Esophagus squamous epithelium (tissue), 5 donors: ENCODE results near the gene CDH15. TPM values are rescaled to one million over a fixed set of nuclear protein-coding genes. Genes with fewer than 3 reads are reported as not detected.

Experiments
- DNase-seq: peaks from one replicate; lab custom pipeline; 2025; lab: John Stamatoyannopoulos, UW
- H3K27ac ChIP-seq, 4 donors: fragments of 200-600 bp; sonication (generic); one replicate each; pipeline ENCODE4 v1.5.1; 2016 to 2019; ENCODE audit warnings: mild to moderate bottlenecking in 1 of 4
- H3K27me3 ChIP-seq, 4 donors: fragments of 200-600 bp; sonication (generic); 1 replicate in 3 of 4; 2 replicates in 1 of 4; pipeline versions ENCODE4 v1.5.1 to v1.6.0; 2017 to 2021; ENCODE audit warnings: antibody characterized with exemption in 1 of 4
- H3K36me3 ChIP-seq, 3 donors: fragments of 200-600 bp; sonication (generic); one replicate each; pipeline ENCODE4 v1.5.1; 2016 to 2019
- H3K4me1 ChIP-seq, 3 donors: fragments of 200-600 bp; sonication (generic); one replicate each; pipeline ENCODE4 v1.5.1; 2017 to 2019
- H3K4me3 ChIP-seq, 4 donors: fragments of 200-600 bp; sonication (generic); 1 replicate in 3 of 4; 2 replicates in 1 of 4; pipeline ENCODE4 v1.5.1; 2016 to 2019; ENCODE audit warnings: mild to moderate bottlenecking in 2 of 4, moderate library complexity in 1 of 4
- H3K9me3 ChIP-seq, 3 donors: fragments of 200-600 bp; sonication (generic); one replicate each; pipeline ENCODE4 v1.5.1; 2016 to 2019
- CTCF ChIP-seq, 6 experiments: fragments of 450-650 bp in 4 of 6; fragments of 200-600 bp in 2 of 6; sonication (generic) in 2 of 6; IDR thresholded peaks; one replicate each; pipeline ENCODE4 v1.5.1; 2016 to 2019; ENCODE audit warnings: antibody characterized with exemption in 6 of 6, mild to moderate bottlenecking in 4 of 6, moderate library complexity in 4 of 6
- POLR2A ChIP-seq, 4 donors: fragments of 450-650 bp; IDR thresholded peaks; one replicate each; pipeline ENCODE4 v1.6.1; 2017; ENCODE audit warnings: antibody characterized with exemption in 4 of 4, mild to moderate bottlenecking in 4 of 4, moderate library complexity in 3 of 4
- WGBS, 2 donors: methylation state at CpG; one replicate each; pipeline ENCODE4 v1.1.5; 2018; 5-methylcytosine and 5-hydroxymethylcytosine counted together
- intact Hi-C: fragments of 100-400 bp; cut with DNase I; formaldehyde crosslinking; loops from one replicate; pipeline ENCODE4 v1.15.0; 2022
- total RNA-seq, 4 donors: library from RNA; depleted of rRNA; stranded (reverse); fragments of >200 nt; gene quantifications; one replicate each; pipeline ENCODE4 v1.1.0, GENCODE V29; 2016
- donor health status: DM: yes; HTN: yes; CAD: no.

The CDH15 gene
- total RNA-seq, 4 donors from 2014 or later, result not detected

- WGBS, 2 donors, result 40 to 44% methylated on average over 1 to 4 of the region's 13 CpGs
- Histone ChIP-seq H3K27ac (no peak overlapping the region), H3K9me3 (no peaks in the 10 kb centered on the region), H3K36me3 (no peaks in the 10 kb centered on the region), H3K27me3 (peaks cover 0 to 99% (median 15%) of the 10 kb centered on the region in 4 donors), H3K4me3 (no peak overlapping the region), H3K4me1 (peaks cover 12 to 25% (median 18%) of the 10 kb centered on the region in 3 donors)
- no peak for DNase-seq
- TF ChIP-seq POLR2A (IDR thresholded peaks at IDR 0.05) (no peak), CTCF (IDR thresholded peaks at IDR 0.05) (no peak)
- intact Hi-C loops, result loop anchor here (5.0 kb wide), 1 partner anchor 435 kb away; no protein-coding TSS in a partner anchor
Measured at GRCh38 chr16:89172528-89173173, 1.1 kb downstream of the CDH15 start.

- intact Hi-C loops, result loop anchor here (5.0 kb wide), 1 partner anchor 436 kb away; no protein-coding TSS in a partner anchor
- 46 to 89% methylated on average over 3 of the region's 11 CpGs for WGBS, 2 donors
- Histone ChIP-seq H3K9me3 (no peaks in the 10 kb centered on the region), H3K4me3 (no peak overlapping the region), H3K27ac (no peak overlapping the region), H3K36me3 (no peaks in the 10 kb centered on the region), H3K4me1 (peaks cover 12 to 28% (median 18%) of the 10 kb centered on the region in 3 donors), H3K27me3 (peaks cover 0 to 99% (median 13%) of the 10 kb centered on the region in 4 donors)
- TF ChIP-seq CTCF (IDR thresholded peaks at IDR 0.05) (no peak), POLR2A (IDR thresholded peaks at IDR 0.05) (no peak)
- DNase-seq, result no peak
Measured at GRCh38 chr16:89173174-89173921, 1.8 kb downstream of the CDH15 start.

- peaks cover 12 to 32% (median 18%) of the 10 kb centered on the region in 3 donors for H3K4me1 ChIP-seq
- no peak overlapping the region for H3K4me3 ChIP-seq
- H3K36me3 ChIP-seq, result no peaks in the 10 kb centered on the region
- intact Hi-C loops, result loop anchor here (5.0 kb wide), 1 partner anchor 437 kb away; no protein-coding TSS in a partner anchor
- H3K27ac ChIP-seq, result no peak overlapping the region
- TF ChIP-seq CTCF (IDR thresholded peaks at IDR 0.05), result no peak
- no peaks in the 10 kb centered on the region for H3K9me3 ChIP-seq
- H3K27me3 ChIP-seq, result peaks cover 0 to 99% (median 9%) of the 10 kb centered on the region in 4 donors
- WGBS, 2 donors, result 74 to 85% methylated on average over 12 to 15 of the region's 23 CpGs
- no peak for DNase-seq
Measured at GRCh38 chr16:89174055-89174827, 2.7 kb downstream of the CDH15 start.

- Histone ChIP-seq H3K27me3 (peaks cover 0 to 99% (median 4%) of the 10 kb centered on the region in 4 donors), H3K4me3 (no peak overlapping the region), H3K36me3 (no peaks in the 10 kb centered on the region), H3K27ac (no peak overlapping the region), H3K9me3 (no peaks in the 10 kb centered on the region), H3K4me1 (peaks cover 12 to 31% (median 18%) of the 10 kb centered on the region in 3 donors)
- TF ChIP-seq POLR2A (IDR thresholded peaks at IDR 0.05), result no peak
- TF ChIP-seq CTCF (IDR thresholded peaks at IDR 0.05), result no peak
- intact Hi-C loops, result loop anchor here (5.0 kb wide), 1 partner anchor 438 kb away; no protein-coding TSS in a partner anchor
- 80% methylated on average over 3 of the region's 14 CpGs; no CpG with 5 or more reads in 1 of the 2 donors for WGBS, 2 donors
- DNase-seq, result no peak
Measured at GRCh38 chr16:89174877-89175276, 3.3 kb downstream of the CDH15 start.
